DMS 273 (cell line): ENCODE data around the gene TBX3.

Experiments used
- DNase-seq: peaks from one replicate; lab custom pipeline; 2025; ENCODE audit not compliant: unreplicated experiment; lab: John Stamatoyannopoulos, UW

Gene TBX3

GRCh38 chr12:114628199-114628598, 55.8 kb downstream of the TBX3 start:
- no peak for DNase-seq

GRCh38 chr12:114627393-114627792, 56.6 kb downstream of the TBX3 start:
- no peak for DNase-seq

- DNase-seq = peak; percentile 58
Measured at GRCh38 chr12:114625294-114625851, 58.6 kb downstream of the TBX3 start.

- no peak for DNase-seq
Measured at GRCh38 chr12:114623737-114624136, 60.2 kb downstream of the TBX3 start.
